DND-41 (cell line): Measurements from ENCODE around the gene ABHD4.

Source experiments
- CTCF ChIP-seq: IDR thresholded peaks from 2 replicates; pipeline ENCODE4 v1.5.1; 2012; ENCODE audit warnings: borderline replicate concordance, low read length, moderate library complexity, mild to moderate bottlenecking; ENCODE audit not compliant: poor library complexity, severe bottlenecking; ENCODE audit errors: extremely low read depth
- EZH2 ChIP-seq: IDR thresholded peaks from 3 replicates; pipeline ENCODE4 v1.6.1; 2012; ENCODE audit warnings: borderline replicate concordance, low read depth, mild to moderate bottlenecking, moderate library complexity, low read length, inconsistent platforms; ENCODE audit not compliant: severe bottlenecking

GRCh38 chr14:22588526-22589095 is 9.5 kb upstream of the ABHD4 start:
- TF ChIP-seq CTCF (no peak), EZH2 (no peak)
